Activated CD8-positive, alpha-beta T cell treated with anti-CD3 and anti-CD28 coated beads for 36 hours (primary cell): ENCODE results near the gene GRAMD2B. TPM values are rescaled to one million over a fixed set of nuclear protein-coding genes. Genes with fewer than 3 reads are reported as not detected.

ENCODE experiments used
- ATAC-seq: fragments of 200-7000 bp; cut with Tn5 transposase; one replicate; pipeline ENCODE4 v1.10.0; 2021; ENCODE audit warnings: mild to moderate bottlenecking, moderate library complexity
- CTCF ChIA-PET: fragments of 350-600 bp; sonication (Branson Sonifier 250); formaldehyde crosslinking; loops from one replicate; lab custom pipeline; 2021; ENCODE audit warnings: antibody characterized with exemption; lab: Charles Lee
- POLR2A ChIA-PET: fragments of 350-600 bp; sonication (Branson Sonifier 250); formaldehyde crosslinking; loops from one replicate; lab custom pipeline; 2021; ENCODE audit warnings: antibody characterized with exemption; lab: Charles Lee
- DNase-seq: peaks from one replicate; pipeline ENCODE4 v3.0.0-alpha.2; 2020
- H3K27ac Mint-ChIP-seq: one replicate; pipeline ENCODE4 v1.8.0; 2021; ENCODE audit warnings: mild to moderate bottlenecking, mixed read lengths
- H3K27me3 Mint-ChIP-seq: one replicate; pipeline ENCODE4 v1.8.0; 2021; ENCODE audit warnings: mixed read lengths
- H3K36me3 Mint-ChIP-seq: one replicate; pipeline ENCODE4 v1.8.0; 2021; ENCODE audit warnings: low read depth, mixed read lengths
- H3K4me1 Mint-ChIP-seq: one replicate; pipeline ENCODE4 v1.8.0; 2021; ENCODE audit warnings: low read depth, mixed read lengths
- H3K4me3 Mint-ChIP-seq: one replicate; pipeline ENCODE4 v1.8.0; 2021; ENCODE audit warnings: mild to moderate bottlenecking, moderate library complexity, mixed read lengths
- H3K9me3 Mint-ChIP-seq: one replicate; pipeline ENCODE4 v1.8.0; 2021; ENCODE audit warnings: mixed read lengths
- CTCF ChIP-seq: fragments of 200-600 bp; IDR thresholded peaks from one replicate; pipeline ENCODE4 v1.8.0; 2022; ENCODE audit warnings: antibody characterized with exemption, mild to moderate bottlenecking
- intact Hi-C: fragments of 100-400 bp; cut with micrococcal nuclease; formaldehyde crosslinking; loops from one replicate; pipeline ENCODE4 v1.10.0; 2022
- total RNA-seq, 2 experiments: library from RNA; stranded (reverse); gene quantifications; one replicate each; pipeline ENCODE4 v1.2.3, GENCODE V29; 2021

The GRAMD2B gene
- total RNA-seq, 2 experiments from 2014 or later: 8.0 to 8.4 TPM

- DNase-seq: no peak
- Mint-ChIP-seq H3K27me3 (no peaks in the 10 kb centered on the region), H3K4me3 (no peak overlapping the region), H3K36me3 (peaks cover 19% of the 10 kb centered on the region), H3K9me3 (no peaks in the 10 kb centered on the region), H3K4me1 (no peaks in the 10 kb centered on the region), H3K27ac (no peak overlapping the region)
- ChIA-PET POLR2A (interaction anchor here (0.6 to 1.2 kb wide), 2 partner anchors 30 to 83 kb away, joined by 3 read pairs; no protein-coding TSS in a partner anchor), CTCF (interaction anchor here (1.2 kb wide), 1 partner anchor 22 kb away, joined by 4 read pairs; no protein-coding TSS in a partner anchor)
- no peak for ATAC-seq
- TF ChIP-seq CTCF: no peak
- intact Hi-C loops: no loop called here
Observed at GRCh38 chr5:126477294-126478117, 54.3 kb downstream of the GRAMD2B start.

GRCh38 chr5:126479810-126480209, 56.6 kb downstream of the GRAMD2B start:
- intact Hi-C loops: no loop called here
- POLR2A ChIA-PET: no interaction called here
- ATAC-seq (no peak), DNase-seq (no peak)
- no peak overlapping the region for H3K27ac Mint-ChIP-seq
- H3K27me3 Mint-ChIP-seq: no peaks in the 10 kb centered on the region
- H3K4me1 Mint-ChIP-seq: no peaks in the 10 kb centered on the region
- CTCF ChIA-PET: interaction anchor here (1.8 kb wide), 1 partner anchor 8 kb away, joined by 5 read pairs; no protein-coding TSS in a partner anchor
- peaks cover 18% of the 10 kb centered on the region for H3K36me3 Mint-ChIP-seq
- H3K4me3 Mint-ChIP-seq: no peak overlapping the region
- TF ChIP-seq CTCF: no peak
- no peaks in the 10 kb centered on the region for H3K9me3 Mint-ChIP-seq

- CTCF ChIA-PET: interaction anchor here (1.1 to 1.8 kb wide), 2 partner anchors 9 to 127 kb away, joined by 3 to 5 read pairs; no protein-coding TSS in a partner anchor
- no peak for ATAC-seq
- no peak overlapping the region for H3K27ac Mint-ChIP-seq
Observed at GRCh38 chr5:126480824-126481223, 57.6 kb downstream of the GRAMD2B start.

GRCh38 chr5:126481243-126481642, 58.0 kb downstream of the GRAMD2B start:
- peaks cover 20% of the 10 kb centered on the region for H3K36me3 Mint-ChIP-seq
- intact Hi-C loops: no loop called here
- ChIA-PET POLR2A (no interaction called here), CTCF (interaction anchor here (1.1 to 2.2 kb wide), 3 partner anchors 9 to 128 kb away, joined by 3 to 12 read pairs (median 5); no protein-coding TSS in a partner anchor)
- H3K27ac Mint-ChIP-seq: no peak overlapping the region
- H3K4me3 Mint-ChIP-seq: no peak overlapping the region
- TF ChIP-seq CTCF: no peak
- ATAC-seq (no peak), DNase-seq (no peak)
- H3K9me3 Mint-ChIP-seq: no peaks in the 10 kb centered on the region
- no peaks in the 10 kb centered on the region for H3K4me1 Mint-ChIP-seq
- no peaks in the 10 kb centered on the region for H3K27me3 Mint-ChIP-seq

More at GRCh38 chr5:126480824-126481223, 57.6 kb downstream of the GRAMD2B start:
- intact Hi-C loops: no loop called here
- H3K36me3 Mint-ChIP-seq: peaks cover 17% of the 10 kb centered on the region
- POLR2A ChIA-PET: no interaction called here
- no peak overlapping the region for H3K4me3 Mint-ChIP-seq
- DNase-seq: no peak
- no peaks in the 10 kb centered on the region for H3K9me3 Mint-ChIP-seq
- TF ChIP-seq CTCF: no peak
- H3K27me3 Mint-ChIP-seq: no peaks in the 10 kb centered on the region
- H3K4me1 Mint-ChIP-seq: no peaks in the 10 kb centered on the region

GRCh38 chr5:126482591-126482990, 59.4 kb downstream of the GRAMD2B start:
- Mint-ChIP-seq H3K27me3 (no peaks in the 10 kb centered on the region), H3K27ac (no peak overlapping the region), H3K4me1 (no peaks in the 10 kb centered on the region), H3K4me3 (no peak overlapping the region), H3K9me3 (no peaks in the 10 kb centered on the region), H3K36me3 (peaks cover 25% of the 10 kb centered on the region)
- ATAC-seq (no peak), DNase-seq (no peak)
- ChIA-PET POLR2A (interaction anchor here (1.5 kb wide), 1 partner anchor 9 kb away, joined by 7 read pairs; no protein-coding TSS in a partner anchor), CTCF (interaction anchor here (1.0 to 2.2 kb wide), 3 partner anchors 17 to 129 kb away, joined by 3 to 12 read pairs (median 4); no protein-coding TSS in a partner anchor)
- no peak for TF ChIP-seq CTCF
- intact Hi-C loops: no loop called here
